Prostate gland (tissue), 2 donors: ENCODE measurements around the gene SLC35D3.

Experiments
- CTCF ChIP-seq, 4 experiments: fragments of 200-600 bp in 2 of 4; fragments of 450-650 bp in 2 of 4; sonication (generic) in 2 of 4; IDR thresholded peaks; 1 replicate in 3 of 4; 2 replicates in 1 of 4; pipeline ENCODE4 v1.5.1; 2016 to 2019; ENCODE audit warnings: antibody characterized with exemption in 4 of 4, mild to moderate bottlenecking in 2 of 4, moderate library complexity in 2 of 4
- POLR2A ChIP-seq: fragments of 450-650 bp; IDR thresholded peaks from one replicate; pipeline ENCODE4 v1.6.1; 2016; ENCODE audit warnings: antibody characterized with exemption, mild to moderate bottlenecking

GRCh38 chr6:136921381-136921935, 643 bp upstream of the SLC35D3 start:
- no peak for TF ChIP-seq POLR2A
- no peak for TF ChIP-seq CTCF (IDR thresholded peaks at IDR 0.05)
